Activated CD4-positive, alpha-beta memory T cell treated with anti-CD3 and anti-CD28 coated beads for 36 hours (primary cell): Measurements from ENCODE around the gene ANKRD52. TPM values are rescaled to one million over a fixed set of nuclear protein-coding genes. Genes with fewer than 3 reads are reported as not detected.

Source experiments
- CTCF ChIA-PET: fragments of 350-600 bp; sonication (Branson Sonifier 250); formaldehyde crosslinking; loops from one replicate; lab custom pipeline; 2021; ENCODE audit warnings: antibody characterized with exemption, inconsistent platforms; lab: Charles Lee
- POLR2A ChIA-PET: fragments of 350-600 bp; sonication (Branson Sonifier 250); formaldehyde crosslinking; loops from one replicate; lab custom pipeline; 2021; ENCODE audit warnings: antibody characterized with exemption; lab: Charles Lee
- DNase-seq: peaks from one replicate; pipeline ENCODE4 v3.0.0-alpha.2; 2020
- H3K27ac Mint-ChIP-seq: one replicate; pipeline ENCODE4 v1.8.0; 2021; ENCODE audit warnings: mixed read lengths
- H3K27me3 Mint-ChIP-seq: one replicate; pipeline ENCODE4 v1.8.0; 2021; ENCODE audit warnings: mixed read lengths
- H3K36me3 Mint-ChIP-seq: one replicate; pipeline ENCODE4 v1.8.0; 2021; ENCODE audit warnings: mixed read lengths
- H3K4me1 Mint-ChIP-seq: one replicate; pipeline ENCODE4 v1.8.0; 2021; ENCODE audit warnings: low read depth, mixed read lengths
- H3K4me3 Mint-ChIP-seq: one replicate; pipeline ENCODE4 v1.8.0; 2021; ENCODE audit warnings: mild to moderate bottlenecking, mixed read lengths
- H3K9me3 Mint-ChIP-seq: one replicate; pipeline ENCODE4 v1.8.0; 2021; ENCODE audit warnings: mixed read lengths
- intact Hi-C: fragments of 100-400 bp; cut with micrococcal nuclease; formaldehyde crosslinking; loops from one replicate; pipeline ENCODE4 v1.15.1; 2023
- total RNA-seq, 2 experiments: library from RNA; stranded (reverse); gene quantifications; one replicate each; pipeline ENCODE4 v1.2.3, GENCODE V29; 2021

Gene ANKRD52
- total RNA-seq: 10 to 100 TPM; 34.1 to 37.0 TPM

DNA sequence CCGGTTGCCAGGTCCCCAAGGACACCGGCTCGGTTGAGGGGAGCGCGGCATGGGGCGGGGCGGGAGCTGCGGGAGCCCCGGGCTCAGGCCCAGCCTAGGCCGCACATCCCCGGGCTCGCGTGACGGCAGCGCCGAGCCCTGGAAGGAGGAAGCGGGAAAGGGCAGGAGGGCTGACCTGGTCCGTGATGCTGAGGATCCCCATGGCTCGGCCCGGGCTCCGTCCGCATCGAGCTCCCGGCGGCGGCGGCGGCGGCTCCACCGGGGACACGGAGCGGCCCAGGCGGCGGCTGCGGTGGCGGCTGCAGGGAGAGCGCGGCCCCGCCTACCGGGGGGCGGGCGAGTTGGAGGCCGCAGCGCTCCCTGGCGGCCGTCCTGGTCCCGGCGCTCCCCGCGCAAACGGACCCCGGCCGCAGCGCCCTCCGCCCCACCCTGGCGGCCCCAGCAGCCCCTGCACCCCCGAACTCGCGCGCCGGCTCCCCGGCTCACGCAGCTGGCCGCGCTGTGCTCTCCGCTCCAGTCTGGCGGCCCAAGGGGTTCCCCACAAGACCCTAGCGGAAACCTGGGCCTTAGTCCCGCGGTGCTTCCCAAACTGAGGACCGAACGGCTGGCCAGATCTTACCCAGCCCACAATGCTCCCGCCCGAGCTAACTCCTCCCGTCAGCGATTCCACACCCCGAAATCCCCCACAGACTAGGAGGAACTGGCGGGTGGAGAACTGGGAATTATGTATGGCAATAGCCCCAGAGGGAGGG lies at the start of gene ANKRD52:
TSS of gene ANKRD52 (minus strand) at position 317 of the 752 bp plus-strand sequence. CDS start at position 202, 115 bp downstream.
- Mint-ChIP-seq H3K4me1 (peaks cover 19% of the 10 kb centered on the region), H3K4me3 (peak within 1 kb of the TSS; percentile 87), H3K9me3 (no peaks in the 10 kb centered on the region), H3K27me3 (no peaks in the 10 kb centered on the region), H3K36me3 (peaks cover 12% of the 10 kb centered on the region), H3K27ac (peak within 1 kb of the TSS; percentile 81)
- intact Hi-C loops: loop anchor here (1.0 to 5.0 kb wide), 5 partner anchors 8 to 139 kb away; partner anchors contain the start of genes COQ10A, NABP2, RNF41 and STAT2
- DNase-seq: peak; percentile 82
- ChIA-PET POLR2A (interaction anchor here (0.6 to 1.8 kb wide), 7 partner anchors 8 to 140 kb away, joined by 3 to 10 read pairs (median 4); partner anchors contain the start of genes RNF41, SMARCC2, STAT2 and ZC3H10), CTCF (interaction anchor here (0.6 to 4.6 kb wide), 39 partner anchors 8 to 529 kb away, joined by 3 to 21 read pairs (median 5); partner anchors contain the start of genes CNPY2, COQ10A, ESYT1 and IL23A)

DNA sequence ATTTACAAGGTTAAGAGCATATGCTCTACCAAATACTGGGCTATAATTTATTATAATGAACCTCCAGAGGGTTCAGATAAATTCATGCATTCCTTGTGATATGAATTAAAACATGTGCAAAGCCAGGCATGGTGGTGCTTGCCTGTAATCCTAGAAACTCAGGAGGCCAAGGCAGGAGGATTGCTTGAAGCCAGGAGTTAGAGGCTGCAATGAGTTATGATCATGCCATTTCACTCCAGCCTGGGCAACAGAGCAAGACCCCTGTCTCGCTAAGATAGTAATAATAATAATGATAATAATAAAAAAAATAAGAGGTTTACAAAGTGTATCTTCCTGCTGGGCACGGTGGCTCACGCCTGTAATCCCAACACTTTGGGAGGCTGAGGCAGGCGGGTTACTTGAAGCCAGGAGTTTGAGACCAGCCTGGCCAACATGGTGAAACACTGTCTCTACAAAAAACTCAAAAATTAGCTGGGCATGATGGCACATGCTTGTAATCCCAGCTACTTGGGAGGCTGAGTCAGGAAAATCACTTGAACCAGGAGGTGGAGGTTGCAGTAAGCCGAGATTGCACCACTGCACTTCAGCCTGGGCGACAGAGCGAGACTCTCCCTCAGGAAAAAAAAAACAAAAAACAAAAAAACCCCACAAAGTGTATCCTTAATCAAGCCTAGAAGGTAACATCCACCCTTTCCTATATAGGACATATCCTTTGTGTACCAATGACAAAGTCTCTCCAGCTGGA lies 49.2 kb upstream of the ANKRD52 start:
- Mint-ChIP-seq H3K36me3 (peaks cover 18% of the 10 kb centered on the region), H3K9me3 (no peaks in the 10 kb centered on the region), H3K27ac (no peak overlapping the region), H3K4me1 (peaks cover under 1% of the 10 kb centered on the region), H3K27me3 (no peaks in the 10 kb centered on the region), H3K4me3 (no peak overlapping the region)
- intact Hi-C loops: no loop called here
- DNase-seq: no peak
- ChIA-PET CTCF (interaction anchor here (0.5 to 1.7 kb wide), 2 partner anchors 53 to 157 kb away, joined by 3 to 4 read pairs; partner anchors contain the start of gene STAT2), POLR2A (no interaction called here)

DNA sequence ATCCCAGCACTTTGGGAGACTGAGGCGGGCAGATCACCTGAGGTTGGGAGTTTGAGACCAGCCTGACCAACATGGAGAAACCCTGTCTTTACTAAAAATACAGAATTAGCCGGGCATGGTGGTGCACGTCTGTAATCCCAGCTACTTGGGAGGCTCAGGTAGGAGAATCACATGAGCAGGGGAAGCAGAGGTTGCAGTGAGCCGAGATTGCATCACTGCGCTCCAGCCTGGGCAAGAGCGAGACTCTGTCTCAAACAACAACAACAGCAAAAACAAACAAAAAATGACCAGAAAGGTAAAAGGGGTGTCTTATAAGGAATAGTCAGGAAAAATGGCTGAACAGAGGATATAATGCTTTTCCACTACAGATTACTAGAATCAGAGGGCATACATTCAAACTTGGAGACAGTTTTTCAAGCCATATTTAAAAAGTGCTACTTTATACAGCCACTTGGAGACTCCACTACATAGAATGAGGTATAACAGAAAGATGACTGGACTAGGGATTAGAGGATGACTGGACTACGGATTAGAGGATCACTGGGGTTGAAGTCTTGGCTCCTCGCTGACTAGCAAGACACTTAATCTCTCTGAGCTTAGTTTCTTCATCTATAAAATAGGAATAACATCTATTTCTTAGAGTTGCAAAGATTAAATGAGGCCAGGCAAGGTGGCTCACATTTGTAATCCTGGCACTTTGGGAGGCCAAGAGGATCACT lies 46.8 kb upstream of the ANKRD52 start:
- Mint-ChIP-seq H3K4me1 (peaks cover 18% of the 10 kb centered on the region), H3K36me3 (peaks cover 14% of the 10 kb centered on the region), H3K27ac (no peak overlapping the region), H3K4me3 (no peak overlapping the region), H3K27me3 (no peaks in the 10 kb centered on the region), H3K9me3 (no peaks in the 10 kb centered on the region)
- ChIA-PET CTCF (interaction anchor here (0.7 kb wide), 1 partner anchor 41 kb away, joined by 3 read pairs; no protein-coding TSS in a partner anchor), POLR2A (no interaction called here)
- DNase-seq: no peak
- intact Hi-C loops: no loop called here

DNA sequence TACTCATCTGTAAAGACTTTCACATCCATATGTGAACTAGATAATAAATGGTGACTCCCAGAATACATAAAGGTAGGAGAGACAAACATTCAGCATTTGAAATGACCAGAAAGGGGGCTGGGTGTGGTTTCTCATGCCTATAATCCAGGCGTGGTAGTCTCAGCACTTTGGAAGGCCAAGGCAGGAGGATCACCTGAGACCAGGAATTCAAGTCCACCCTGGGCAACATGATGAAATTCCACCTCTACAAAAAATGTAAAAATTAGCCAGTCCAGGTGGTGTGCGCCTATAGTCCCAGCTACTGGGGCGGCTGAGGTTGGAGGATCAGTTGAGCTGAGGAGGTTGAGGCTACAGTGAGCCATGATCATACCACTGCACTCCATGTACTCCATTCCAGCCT lies 46.1 kb upstream of the ANKRD52 start:
- Mint-ChIP-seq H3K4me1 (peaks cover 18% of the 10 kb centered on the region), H3K9me3 (no peaks in the 10 kb centered on the region), H3K27me3 (no peaks in the 10 kb centered on the region), H3K36me3 (peaks cover 12% of the 10 kb centered on the region), H3K27ac (no peak overlapping the region), H3K4me3 (no peak overlapping the region)
- intact Hi-C loops: no loop called here
- ChIA-PET CTCF (interaction anchor here (1.3 kb wide), 1 partner anchor 11 kb away, joined by 4 read pairs; no protein-coding TSS in a partner anchor), POLR2A (no interaction called here)
- DNase-seq: no peak

DNA sequence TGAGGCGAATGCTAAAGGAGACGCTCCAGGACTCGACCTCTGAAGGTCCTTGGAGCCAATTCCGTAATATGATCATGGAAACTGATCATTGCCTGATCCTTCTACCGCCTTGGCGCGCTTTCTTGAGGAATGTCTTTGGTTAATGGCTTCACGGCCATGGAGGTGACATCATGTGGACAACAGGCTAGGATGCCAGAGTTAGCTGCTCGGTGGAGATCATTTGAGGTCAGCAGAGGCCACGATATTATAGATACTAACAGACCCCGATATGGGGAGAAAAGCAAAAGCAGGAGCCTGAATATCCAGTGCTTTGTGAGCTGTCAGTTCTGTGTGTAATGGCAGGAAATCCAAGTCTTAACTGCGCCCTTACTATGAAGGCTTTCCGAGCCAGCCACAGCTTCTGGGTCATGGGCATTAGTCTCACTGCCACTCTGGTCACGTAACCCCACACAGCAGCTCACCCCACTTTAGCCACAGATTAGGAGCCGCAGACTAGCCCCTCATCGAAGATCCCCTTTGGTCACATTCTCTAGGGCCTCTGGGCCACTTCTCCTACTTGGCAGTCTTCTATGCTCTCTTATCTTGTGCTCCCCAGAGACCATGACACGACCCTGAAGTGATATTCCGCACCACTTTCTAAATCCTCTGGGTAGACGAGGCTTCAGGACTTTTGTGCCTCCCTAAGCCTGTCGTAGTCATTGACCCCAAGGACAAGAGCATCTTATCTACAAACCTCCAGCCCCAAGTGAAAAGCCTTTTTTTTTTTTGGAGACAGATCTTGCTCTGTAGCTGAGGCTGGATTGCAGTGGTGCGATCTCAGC lies 42.7 kb upstream of the ANKRD52 start:
- Mint-ChIP-seq H3K9me3 (no peaks in the 10 kb centered on the region), H3K27ac (peak overlapping the region; percentile 98), H3K4me1 (peaks cover 46% of the 10 kb centered on the region), H3K36me3 (peaks cover 25% of the 10 kb centered on the region), H3K4me3 (peak overlapping the region; percentile 98), H3K27me3 (no peaks in the 10 kb centered on the region)
- ChIA-PET CTCF (interaction anchor here (0.7 to 1.6 kb wide), 2 partner anchors 20 to 148 kb away, joined by 4 read pairs; partner anchors contain the start of gene TIMELESS), POLR2A (interaction anchor here (1.3 to 2.4 kb wide), 3 partner anchors 10 to 111 kb away, joined by 4 to 9 read pairs (median 5); partner anchors contain the start of genes PAN2 and SMARCC2)
- no peak for DNase-seq
- intact Hi-C loops: loop anchor here (1.0 to 2.0 kb wide), 10 partner anchors 15 to 183 kb away; partner anchors contain the start of genes COQ10A, IL23A, MYL6 and PAN2

DNA sequence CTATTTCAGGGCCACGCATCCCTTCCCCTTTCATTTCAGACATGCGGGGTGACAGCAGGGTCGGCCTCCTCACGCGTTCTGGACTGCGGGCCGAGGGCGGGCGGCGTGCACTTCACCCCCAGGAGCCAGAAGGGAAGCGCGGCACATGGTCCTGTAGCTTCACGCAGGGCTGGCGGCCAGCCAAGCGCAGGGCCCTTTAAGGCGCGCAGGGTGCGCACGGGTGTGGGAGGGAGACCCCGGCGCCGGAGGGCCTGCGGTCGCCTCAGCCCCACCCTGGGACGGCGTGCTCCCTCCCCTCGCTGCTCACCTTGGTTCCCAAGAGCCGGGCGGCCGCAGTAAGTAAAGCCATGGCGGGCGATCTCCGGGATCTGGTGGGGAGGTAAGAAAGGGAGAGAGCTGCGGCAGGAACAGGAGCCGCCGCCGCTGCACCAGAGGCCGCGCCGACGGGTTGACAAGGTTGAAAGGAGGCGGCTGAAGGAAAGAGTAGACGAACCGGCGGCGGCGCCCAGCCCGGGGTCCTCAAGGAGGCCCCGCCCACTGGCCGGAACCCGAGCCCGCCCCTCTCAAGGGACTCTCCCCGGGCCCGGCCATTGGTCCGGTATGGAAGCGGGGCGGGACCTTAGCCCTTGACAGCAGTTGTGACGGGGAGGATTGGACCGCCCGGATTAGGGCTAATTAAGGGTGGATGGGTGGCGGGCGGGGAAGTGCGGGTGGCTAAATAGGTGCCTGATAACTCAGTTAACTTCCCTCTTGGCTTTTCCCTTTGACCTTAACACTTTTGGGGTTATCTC lies 41.9 kb upstream of the ANKRD52 start, which contains the start of gene CS:
TSS of gene CS (minus strand) at position 478 of the 791 bp plus-strand sequence. CDS start at position 349, 129 bp downstream.
- Mint-ChIP-seq H3K36me3 (peaks cover 21% of the 10 kb centered on the region), H3K4me1 (peaks cover 46% of the 10 kb centered on the region), H3K4me3 (peak within 1 kb of the TSS; percentile 98), H3K9me3 (no peaks in the 10 kb centered on the region), H3K27me3 (no peaks in the 10 kb centered on the region), H3K27ac (peak within 1 kb of the TSS; percentile 98)
- POLR2A ChIA-PET: interaction anchor here (0.6 to 2.4 kb wide), 9 partner anchors 11 to 110 kb away, joined by 3 to 9 read pairs (median 3); partner anchors contain the start of genes CNPY2, IL23A, PAN2 and SMARCC2
- CTCF ChIA-PET: interaction anchor here (1.0 to 2.0 kb wide), 5 partner anchors 9 to 164 kb away, joined by 3 to 6 read pairs (median 4); partner anchors contain the start of genes COQ10A, STAT2 and TIMELESS
- intact Hi-C loops: loop anchor here (1.0 to 2.0 kb wide), 10 partner anchors 16 to 182 kb away; partner anchors contain the start of genes COQ10A, IL23A, MYL6 and PAN2
- peak; percentile 99 for DNase-seq

DNA sequence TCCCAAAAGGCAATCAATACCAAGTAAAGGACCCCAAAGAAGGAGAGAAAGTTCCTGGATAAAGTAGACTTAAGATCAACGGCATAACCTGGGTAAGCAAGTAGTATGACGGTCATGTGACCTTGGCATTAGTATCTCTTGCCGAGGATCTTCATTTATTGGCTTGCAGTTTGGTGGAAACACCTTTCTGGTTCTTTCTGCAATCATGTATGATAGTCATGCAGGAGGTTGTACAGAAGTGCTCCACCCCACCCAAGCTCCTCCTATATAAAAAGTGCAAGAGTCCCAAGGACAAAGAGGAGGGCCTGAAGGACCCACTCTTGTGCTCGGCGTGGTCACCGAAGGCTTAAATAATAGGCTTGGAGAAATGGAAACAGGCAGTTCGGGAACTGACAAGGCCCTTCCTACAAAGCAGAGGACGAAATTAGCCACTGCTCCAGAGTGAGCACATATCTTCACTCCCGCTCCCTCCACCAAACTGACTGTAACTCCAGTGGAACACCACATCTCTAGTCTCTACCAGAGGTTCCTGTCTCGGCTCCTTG lies 41.2 kb upstream of the ANKRD52 start:
- intact Hi-C loops: no loop called here
- POLR2A ChIA-PET: interaction anchor here (0.6 to 2.4 kb wide), 9 partner anchors 16 to 170 kb away, joined by 3 to 9 read pairs (median 3); partner anchors contain the start of genes CNPY2, IL23A, PAN2 and SMARCC2
- peak overlapping the region; percentile 98 for H3K27ac Mint-ChIP-seq
- no peaks in the 10 kb centered on the region for H3K9me3 Mint-ChIP-seq
- H3K27me3 Mint-ChIP-seq: no peaks in the 10 kb centered on the region
- H3K36me3 Mint-ChIP-seq: peaks cover 19% of the 10 kb centered on the region
- peaks cover 48% of the 10 kb centered on the region for H3K4me1 Mint-ChIP-seq
- peak; percentile 25 for DNase-seq
- CTCF ChIA-PET: interaction anchor here (1.0 to 2.0 kb wide), 7 partner anchors 9 to 180 kb away, joined by 3 to 6 read pairs (median 4); partner anchors contain the start of genes COQ10A, STAT2 and TIMELESS
- H3K4me3 Mint-ChIP-seq: peak overlapping the region; percentile 98

DNA sequence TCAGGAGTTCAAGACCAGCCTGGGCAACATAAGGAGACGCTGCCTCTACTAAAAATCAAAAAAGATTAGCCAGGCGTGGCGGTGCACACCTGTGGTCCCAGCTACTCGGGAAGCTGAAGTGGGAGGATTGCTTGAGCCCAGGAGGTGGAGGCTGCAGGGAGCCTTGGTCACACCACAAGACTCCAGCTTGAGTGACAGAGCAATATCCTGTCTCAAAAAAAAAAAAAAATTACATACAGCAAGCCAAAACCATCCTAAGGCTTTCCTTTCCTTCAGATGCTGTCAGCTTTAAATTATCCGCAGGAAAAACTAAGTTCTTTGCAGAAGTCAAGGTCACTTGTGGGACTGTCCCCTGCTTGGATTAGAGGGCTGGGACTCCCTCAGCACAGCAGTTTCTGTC lies 40.6 kb upstream of the ANKRD52 start:
- H3K4me3 Mint-ChIP-seq: peak overlapping the region; percentile 98
- POLR2A ChIA-PET: interaction anchor here (0.7 to 2.2 kb wide), 10 partner anchors 10 to 181 kb away, joined by 3 to 9 read pairs (median 3); partner anchors contain the start of genes CNPY2, IL23A, PAN2 and SMARCC2
- H3K36me3 Mint-ChIP-seq: peaks cover 21% of the 10 kb centered on the region
- intact Hi-C loops: no loop called here
- H3K27ac Mint-ChIP-seq: peak overlapping the region; percentile 98
- peaks cover 52% of the 10 kb centered on the region for H3K4me1 Mint-ChIP-seq
- H3K9me3 Mint-ChIP-seq: no peaks in the 10 kb centered on the region
- no peak for DNase-seq
- H3K27me3 Mint-ChIP-seq: no peaks in the 10 kb centered on the region
- CTCF ChIA-PET: interaction anchor here (1.0 to 2.0 kb wide), 5 partner anchors 10 to 179 kb away, joined by 3 to 6 read pairs (median 4); partner anchors contain the start of genes COQ10A and STAT2

DNA sequence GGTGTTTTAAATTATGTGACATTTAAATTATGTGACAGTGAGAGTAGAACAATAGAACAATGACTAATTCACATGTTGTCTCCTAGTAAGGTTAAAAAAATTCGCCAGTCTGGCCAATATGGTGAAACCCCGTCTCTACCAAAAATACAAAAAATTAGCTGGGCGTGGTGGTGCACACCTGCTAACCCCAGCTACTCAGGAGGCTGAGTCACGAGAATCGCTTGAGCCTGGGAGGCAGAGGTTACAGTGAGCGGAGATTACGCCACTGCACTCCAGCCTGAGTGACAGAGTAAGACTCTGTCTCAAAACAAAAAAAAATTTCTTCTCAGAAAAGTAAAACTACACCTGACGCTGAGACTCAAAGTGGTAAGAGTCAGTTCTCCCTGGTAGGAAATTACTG lies 39.2 kb upstream of the ANKRD52 start:
- peak overlapping the region; percentile 42 for H3K27ac Mint-ChIP-seq
- intact Hi-C loops: no loop called here
- POLR2A ChIA-PET: interaction anchor here (1.3 kb wide), 1 partner anchor 36 kb away, joined by 3 read pairs; the partner anchor contains the start of gene PAN2
- H3K4me3 Mint-ChIP-seq: no peak overlapping the region
- peak; percentile 16 for DNase-seq
- H3K36me3 Mint-ChIP-seq: peaks cover 21% of the 10 kb centered on the region
- no peaks in the 10 kb centered on the region for H3K9me3 Mint-ChIP-seq
- peaks cover 58% of the 10 kb centered on the region for H3K4me1 Mint-ChIP-seq
- CTCF ChIA-PET: interaction anchor here (1.9 kb wide), 1 partner anchor 167 kb away, joined by 6 read pairs; no protein-coding TSS in a partner anchor
- no peaks in the 10 kb centered on the region for H3K27me3 Mint-ChIP-seq
